Keratinocyte (primary cell): ENCODE results near the gene UROD.

Experiments
- CTCF ChIP-seq, 3 experiments: IDR thresholded peaks in 1 of 3; conservative IDR thresholded peaks in 1 of 3; optimal IDR thresholded peaks in 1 of 3; 2 replicates in 2 of 3; 3 replicates in 1 of 3; pipeline versions ENCODE3 to v1.5.1; 2011; ENCODE audit warnings: low read length in 3 of 3, mild to moderate bottlenecking in 3 of 3, moderate library complexity in 2 of 3, control low read depth in 1 of 3, inconsistent platforms in 1 of 3; ENCODE audit not compliant: insufficient read depth in 2 of 3; ENCODE audit errors: extremely low read depth in 1 of 3
- EZH2 ChIP-seq: IDR thresholded peaks from one replicate; pipeline ENCODE4 v1.6.1; 2012; ENCODE audit warnings: inconsistent platforms, mild to moderate bottlenecking, low read length, moderate library complexity

GRCh38 chr1:45033356-45033755 lies 21.3 kb downstream of the UROD start:
- TF ChIP-seq CTCF (optimal IDR thresholded peaks at IDR 0.05 in 1 of 3, IDR thresholded peaks at IDR 0.05 in 1 of 3, conservative IDR thresholded peaks at IDR 0.05 in 1 of 3; ENCODE audit: extremely low read depth in 1 of 3, insufficient read depth in 2 of 3, low read length in 3 of 3) (no peak), EZH2 (no peak)
